Measurements from ENCODE around the gene XCL1. TPM values are rescaled to one million over a fixed set of nuclear protein-coding genes. Genes with fewer than 3 reads are reported as not detected.
A peak's percentile ranks its signal among the peaks of the same experiment; 100 is the strongest.
"Not testable (repeated sequence)": the region's sequence is repeated elsewhere in the genome, so short reads cannot be mapped to it uniquely, and the experiment has no call there.

The XCL1 gene, protein sequence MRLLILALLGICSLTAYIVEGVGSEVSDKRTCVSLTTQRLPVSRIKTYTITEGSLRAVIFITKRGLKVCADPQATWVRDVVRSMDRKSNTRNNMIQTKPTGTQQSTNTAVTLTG
- 10 to 100 TPM; 22.8 to 27.1 TPM for total RNA-seq

DNA sequence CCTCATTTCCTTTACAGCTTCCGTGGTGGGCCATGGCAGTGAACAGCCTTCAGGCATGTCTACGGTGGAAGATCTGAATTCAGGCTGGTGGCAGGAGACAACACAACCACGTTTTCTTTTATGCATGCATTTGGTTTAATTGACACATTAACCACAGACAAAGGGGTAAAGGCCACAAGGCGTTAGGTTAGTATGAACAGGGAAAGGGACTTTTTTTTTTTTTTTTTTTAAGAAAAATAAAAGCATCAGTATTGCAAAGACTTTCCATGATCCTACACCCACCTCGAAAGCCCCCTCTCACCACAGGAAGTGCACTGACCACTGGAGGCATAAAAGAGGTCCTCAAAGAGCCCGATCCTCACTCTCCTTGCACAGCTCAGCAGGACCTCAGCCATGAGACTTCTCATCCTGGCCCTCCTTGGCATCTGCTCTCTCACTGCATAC is at the start of gene XCL1:
Gene XCL1, plus strand, starts transcription at position 361 of the 444 bp plus-strand sequence. Its CDS starts 33 bp downstream, at position 394.
- H3K27me3 Mint-ChIP-seq, POLR2A ChIA-PET, H3K9me3 Mint-ChIP-seq: not testable (repeated sequence)
- Mint-ChIP-seq H3K4me3 (peak within 1 kb of the TSS; percentile 86), H3K4me1 (peaks cover 42% of the 10 kb centered on the region), H3K27ac (peak within 1 kb of the TSS; percentile 89), H3K36me3 (peaks cover 35% of the 10 kb centered on the region)
- ATAC-seq (ENCODE audit: low read depth) (peak; percentile 77), DNase-seq (peak; percentile 53)

- peaks cover 41% of the 10 kb centered on the region for H3K4me1 Mint-ChIP-seq
- H3K27ac Mint-ChIP-seq, result no peak overlapping the region
- H3K9me3 Mint-ChIP-seq, result peaks cover 5% of the 10 kb centered on the region
- peaks cover 10% of the 10 kb centered on the region for H3K36me3 Mint-ChIP-seq
- ATAC-seq (ENCODE audit: low read depth) (no peak), DNase-seq (no peak)
- POLR2A ChIA-PET, result interaction anchor here (3.5 kb wide), 1 partner anchor 8 kb away, joined by 15 read pairs; no protein-coding TSS in a partner anchor
- peaks cover 2% of the 10 kb centered on the region for H3K27me3 Mint-ChIP-seq
- H3K4me3 Mint-ChIP-seq, result no peak overlapping the region
Measured at GRCh38 chr1:168529518-168529917, 46.9 kb upstream of the XCL1 start.

GRCh38 chr1:168531615-168532345 is 44.6 kb upstream of the XCL1 start:
- H3K4me3 Mint-ChIP-seq, result peak overlapping the region; percentile 61
- H3K4me1 Mint-ChIP-seq, result peaks cover 54% of the 10 kb centered on the region
- peaks cover 2% of the 10 kb centered on the region for H3K9me3 Mint-ChIP-seq
- H3K36me3 Mint-ChIP-seq, result peaks cover 7% of the 10 kb centered on the region
- ATAC-seq (ENCODE audit: low read depth), result peak; percentile 86
- H3K27me3 Mint-ChIP-seq, result peaks cover 2% of the 10 kb centered on the region
- POLR2A ChIA-PET, result interaction anchor here (2.3 to 3.5 kb wide), 2 partner anchors 10 to 17 kb away, joined by 9 to 15 read pairs; no protein-coding TSS in a partner anchor
- DNase-seq, result no peak
- peak overlapping the region; percentile 72 for H3K27ac Mint-ChIP-seq

GRCh38 chr1:168535536-168535935 is 40.9 kb upstream of the XCL1 start:
- Mint-ChIP-seq H3K27me3 (peaks cover 2% of the 10 kb centered on the region), H3K9me3 (peaks cover 14% of the 10 kb centered on the region), H3K27ac (peak overlapping the region; percentile 92), H3K4me1 (peaks cover 59% of the 10 kb centered on the region), H3K36me3 (peaks cover 39% of the 10 kb centered on the region), H3K4me3 (peak overlapping the region; percentile 67)
- ATAC-seq (ENCODE audit: low read depth) (peak; percentile 87), DNase-seq (no peak)
- POLR2A ChIA-PET, result interaction anchor here (0.8 to 3.7 kb wide), 13 partner anchors 10 to 95 kb away, joined by 3 to 45 read pairs (median 5); no protein-coding TSS in a partner anchor

GRCh38 chr1:168540798-168541197 is 35.6 kb upstream of the XCL1 start:
- H3K4me1 Mint-ChIP-seq, result peaks cover 41% of the 10 kb centered on the region
- POLR2A ChIA-PET; H3K4me3 Mint-ChIP-seq; H3K27ac Mint-ChIP-seq; ATAC-seq (ENCODE audit: low read depth); H3K27me3 Mint-ChIP-seq; DNase-seq: not testable (repeated sequence)
- H3K36me3 Mint-ChIP-seq, result peaks cover 48% of the 10 kb centered on the region
- H3K9me3 Mint-ChIP-seq, result peaks cover 13% of the 10 kb centered on the region

GRCh38 chr1:168542978-168543377 is 33.4 kb upstream of the XCL1 start:
- H3K27me3 Mint-ChIP-seq, DNase-seq, H3K27ac Mint-ChIP-seq, POLR2A ChIA-PET: not testable (repeated sequence)
- Mint-ChIP-seq H3K4me3 (peak overlapping the region; percentile 50), H3K36me3 (peaks cover 45% of the 10 kb centered on the region), H3K9me3 (peaks cover 12% of the 10 kb centered on the region), H3K4me1 (peaks cover 27% of the 10 kb centered on the region)
- ATAC-seq (ENCODE audit: low read depth), result peak; percentile 34

DNA sequence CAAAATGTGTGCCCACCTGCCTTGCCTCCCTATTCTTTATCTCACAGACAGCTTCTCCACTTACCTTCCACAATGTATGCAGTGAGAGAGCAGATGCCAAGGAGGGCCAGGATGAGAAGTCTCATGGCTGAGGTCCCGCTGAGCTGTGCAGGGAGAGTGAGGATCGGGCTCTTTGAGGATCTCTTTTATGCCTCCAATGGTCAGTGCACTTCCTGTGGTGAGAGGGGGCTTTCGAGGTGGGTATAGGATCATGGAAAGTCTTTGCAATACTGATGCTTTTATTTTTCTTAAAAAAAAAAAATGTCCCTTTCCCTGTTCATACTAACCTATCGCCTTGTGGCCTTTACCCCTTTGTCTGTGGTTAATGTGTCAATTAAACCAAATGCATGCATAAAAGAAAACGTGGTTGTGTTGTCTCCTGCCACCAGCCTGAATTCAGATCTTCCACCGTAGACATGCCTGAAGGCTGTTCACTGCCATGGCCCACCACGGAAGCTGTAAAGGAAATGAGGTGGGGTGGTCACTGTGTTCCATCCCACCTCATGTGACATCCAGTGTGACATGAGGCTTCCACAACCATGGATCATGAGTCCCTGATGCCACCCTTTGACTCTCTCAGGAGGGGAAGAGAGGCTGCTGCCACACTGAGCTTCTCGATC is 32.4 kb upstream of the XCL1 start, which contains the start of gene XCL2:
Gene XCL2, minus strand, starts transcription at position 158 of the 659 bp plus-strand sequence. Its CDS starts 33 bp downstream, at position 125.
- POLR2A ChIA-PET, result interaction anchor here (0.9 kb wide), 1 partner anchor 100 kb away, joined by 3 read pairs; no protein-coding TSS in a partner anchor
- H3K27me3 Mint-ChIP-seq, DNase-seq: not testable (repeated sequence)
- peak within 1 kb of the TSS; percentile 51 for H3K4me3 Mint-ChIP-seq
- H3K36me3 Mint-ChIP-seq, result peaks cover 44% of the 10 kb centered on the region
- ATAC-seq (ENCODE audit: low read depth), result peak; percentile 79
- H3K4me1 Mint-ChIP-seq, result peaks cover 27% of the 10 kb centered on the region
- H3K27ac Mint-ChIP-seq, result peak within 1 kb of the TSS; percentile 78
- peaks cover 17% of the 10 kb centered on the region for H3K9me3 Mint-ChIP-seq

- H3K27ac Mint-ChIP-seq, DNase-seq, H3K4me3 Mint-ChIP-seq, H3K27me3 Mint-ChIP-seq, POLR2A ChIA-PET: not testable (repeated sequence)
- peak; percentile 34 for ATAC-seq (ENCODE audit: low read depth)
- peaks cover 15% of the 10 kb centered on the region for H3K9me3 Mint-ChIP-seq
- peaks cover 39% of the 10 kb centered on the region for H3K36me3 Mint-ChIP-seq
- peaks cover 27% of the 10 kb centered on the region for H3K4me1 Mint-ChIP-seq
Measured at GRCh38 chr1:168545678-168546552, 30.5 kb upstream of the XCL1 start.

DNA sequence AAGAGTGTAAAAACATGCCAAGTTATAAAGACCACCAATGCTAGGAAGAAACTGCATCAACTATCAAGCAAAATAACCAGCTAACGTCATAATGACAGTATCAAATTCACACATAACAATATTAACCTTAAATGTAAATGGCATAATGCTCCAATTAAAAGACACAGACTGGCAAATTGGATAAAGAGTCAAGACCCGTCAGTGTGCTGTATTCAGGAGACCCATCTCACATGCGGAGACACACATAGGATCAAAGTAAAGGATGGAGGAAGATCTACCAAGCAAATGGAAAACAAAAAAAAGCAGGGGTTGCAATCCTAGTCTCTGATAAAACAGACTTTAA is 29.9 kb upstream of the XCL1 start:
- ATAC-seq (ENCODE audit: low read depth); POLR2A ChIA-PET; H3K4me3 Mint-ChIP-seq; H3K27ac Mint-ChIP-seq; H3K27me3 Mint-ChIP-seq; DNase-seq: not testable (repeated sequence)
- Mint-ChIP-seq H3K4me1 (peaks cover 24% of the 10 kb centered on the region), H3K9me3 (peaks cover 15% of the 10 kb centered on the region), H3K36me3 (peaks cover 34% of the 10 kb centered on the region)

DNA sequence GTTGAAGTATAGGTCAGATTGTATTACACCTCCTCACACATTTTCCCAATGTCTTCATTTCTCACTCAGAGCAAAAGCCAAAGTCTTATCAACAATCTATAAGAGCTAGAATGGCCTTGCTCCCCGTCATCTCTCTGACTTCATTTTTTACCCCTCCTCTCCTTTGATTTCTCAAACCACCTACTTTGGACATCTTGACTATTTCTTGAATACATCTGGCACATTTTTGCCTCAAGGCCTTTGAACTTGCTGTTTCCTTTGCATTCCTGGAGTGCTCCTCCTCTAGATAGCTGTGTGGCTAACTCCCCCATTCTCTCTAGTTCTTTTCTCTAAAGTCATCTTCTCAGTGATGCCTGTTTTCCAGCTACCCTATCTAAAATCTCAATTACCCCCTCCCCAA is 25.4 kb upstream of the XCL1 start:
- H3K27ac Mint-ChIP-seq, result no peak overlapping the region
- H3K27me3 Mint-ChIP-seq, result no peaks in the 10 kb centered on the region
- H3K36me3 Mint-ChIP-seq, result peaks cover 38% of the 10 kb centered on the region
- no peak overlapping the region for H3K4me3 Mint-ChIP-seq
- POLR2A ChIA-PET, result no interaction called here
- H3K4me1 Mint-ChIP-seq, result peaks cover 35% of the 10 kb centered on the region
- H3K9me3 Mint-ChIP-seq, result peaks cover 15% of the 10 kb centered on the region
- ATAC-seq (ENCODE audit: low read depth) (no peak), DNase-seq (no peak)

GRCh38 chr1:168551688-168552087 is 24.7 kb upstream of the XCL1 start:
- H3K36me3 Mint-ChIP-seq, result peaks cover 36% of the 10 kb centered on the region
- H3K4me1 Mint-ChIP-seq, result peaks cover 39% of the 10 kb centered on the region
- ATAC-seq (ENCODE audit: low read depth) (no peak), DNase-seq (no peak)
- POLR2A ChIA-PET, result interaction anchor here (1.6 kb wide), 1 partner anchor 16 kb away, joined by 4 read pairs; no protein-coding TSS in a partner anchor
- H3K27me3 Mint-ChIP-seq, result no peaks in the 10 kb centered on the region
- no peak overlapping the region for H3K27ac Mint-ChIP-seq
- no peak overlapping the region for H3K4me3 Mint-ChIP-seq
- peaks cover 15% of the 10 kb centered on the region for H3K9me3 Mint-ChIP-seq

- POLR2A ChIA-PET, result interaction anchor here (1.6 kb wide), 1 partner anchor 17 kb away, joined by 4 read pairs; no protein-coding TSS in a partner anchor
- Mint-ChIP-seq H3K9me3 (peaks cover 10% of the 10 kb centered on the region), H3K36me3 (peaks cover 31% of the 10 kb centered on the region), H3K27ac (no peak overlapping the region), H3K4me1 (peaks cover 46% of the 10 kb centered on the region), H3K4me3 (no peak overlapping the region), H3K27me3 (no peaks in the 10 kb centered on the region)
- ATAC-seq (ENCODE audit: low read depth), result no peak
- no peak for DNase-seq
Measured at GRCh38 chr1:168552961-168553360, 23.4 kb upstream of the XCL1 start.

All from activated naive CD8-positive, alpha-beta T cell treated with anti-CD3 and anti-CD28 coated beads, Interleukin-2, amount 10 ng/mL, durations not matched to agents 7 days and 5 days (primary cell).